ENCODE data around the gene CDR2.
"Not testable (repeated sequence)": the region's sequence is repeated elsewhere in the genome, so short reads cannot be mapped to it uniquely, and the experiment has no call there.

Gene CDR2

DNA sequence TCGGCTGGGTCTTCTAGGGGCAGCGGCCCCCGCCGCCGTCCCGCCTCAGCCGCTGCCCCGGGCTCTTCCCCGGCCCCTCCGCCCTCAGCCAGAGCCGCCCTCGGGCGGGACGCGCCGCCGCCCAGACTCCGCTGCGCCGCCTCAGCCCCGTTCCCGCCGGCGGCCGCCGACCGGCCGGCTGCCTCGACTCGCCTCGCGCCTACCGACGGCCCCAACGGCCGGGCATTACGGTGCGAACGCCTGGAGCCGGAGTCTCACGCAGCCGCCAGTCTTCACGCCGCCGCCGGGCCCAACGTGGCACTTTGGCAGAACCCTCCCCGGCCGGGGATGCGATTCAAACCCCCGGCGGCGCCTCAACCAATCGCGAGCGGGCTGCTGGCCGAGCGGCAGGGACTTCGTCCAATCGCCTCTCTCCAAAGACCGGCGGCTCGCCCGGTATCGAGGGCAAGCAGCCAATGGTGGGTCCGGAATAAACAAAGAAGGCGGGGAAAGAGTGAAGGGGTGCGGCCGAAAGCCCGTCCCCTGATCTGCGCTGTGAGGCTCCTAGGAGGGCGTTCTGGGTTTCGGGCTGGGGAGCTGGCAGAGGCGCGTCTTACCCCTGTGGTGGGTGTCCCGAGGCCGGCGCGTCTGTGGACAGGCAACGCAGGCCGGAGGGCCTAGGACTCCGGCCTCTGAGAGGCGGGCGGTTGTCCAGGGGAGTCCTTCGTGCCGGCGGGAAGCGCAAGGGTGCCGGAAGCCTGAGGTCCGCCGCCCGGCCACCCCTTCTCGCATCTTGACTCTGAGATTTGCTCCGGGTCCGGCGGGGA is at the start of gene CDR2:
TSS of gene CDR2 (minus strand) at position 309 of the 806 bp plus-strand sequence. CDS start 310 bp downstream, outside the sequence.
- peak; percentile 97 for DNase-seq

GRCh38 chr16:22423716-22424115 is 49.3 kb upstream of the CDR2 start:
- DNase-seq: no peak

- DNase-seq: no peak
These were observed 46.7 kb upstream of the CDR2 start for GRCh38 chr16:22421136-22421535.

- no peak for DNase-seq
These were observed 46.3 kb upstream of the CDR2 start for GRCh38 chr16:22420606-22421135.

- no peak for DNase-seq
These were observed 45.5 kb upstream of the CDR2 start for GRCh38 chr16:22419908-22420307.

DNA sequence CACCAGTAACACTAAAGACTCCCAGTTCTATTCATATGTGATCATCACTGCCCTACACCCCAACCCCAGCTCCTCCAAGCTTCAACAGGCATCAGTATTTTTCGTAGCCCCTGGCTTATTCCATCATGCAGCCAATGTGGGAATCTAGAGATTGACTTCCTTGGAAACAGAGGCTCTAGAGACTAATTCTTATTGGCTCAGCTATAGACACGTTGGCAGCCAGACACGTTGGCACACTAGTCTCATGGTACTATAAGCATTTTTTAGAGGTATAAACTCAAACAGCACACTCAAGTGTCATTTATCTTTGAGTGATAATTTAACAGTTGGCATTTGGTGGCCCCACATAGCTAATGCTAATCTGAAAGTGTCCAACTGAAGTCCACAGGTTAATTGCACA is 44.4 kb upstream of the CDR2 start:
- DNase-seq: no peak

DNA sequence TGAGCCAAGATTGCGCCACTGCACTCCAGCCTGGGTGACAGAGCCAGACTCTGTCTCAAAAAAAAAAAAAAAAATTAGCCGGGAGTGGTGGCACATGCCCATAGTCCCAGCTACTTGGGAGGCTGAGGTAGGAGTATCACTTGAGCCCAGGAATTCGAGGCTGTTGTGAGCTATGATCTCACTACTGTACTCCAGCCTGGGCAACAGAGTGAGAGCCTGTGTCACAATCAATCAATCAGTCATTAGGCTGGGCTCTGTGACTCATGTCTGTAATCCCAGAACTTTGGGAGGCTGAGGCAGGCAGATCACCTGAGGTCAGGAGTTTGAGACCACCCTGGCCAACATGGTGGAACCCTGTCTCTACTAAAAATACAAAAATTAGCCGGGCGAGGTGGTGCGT is 43.4 kb upstream of the CDR2 start:
- not testable (repeated sequence) for DNase-seq

- DNase-seq: no peak
These were observed 42.6 kb upstream of the CDR2 start for GRCh38 chr16:22417019-22417418.

GRCh38 chr16:22413819-22414218 is 39.4 kb upstream of the CDR2 start:
- no peak for DNase-seq

DNA sequence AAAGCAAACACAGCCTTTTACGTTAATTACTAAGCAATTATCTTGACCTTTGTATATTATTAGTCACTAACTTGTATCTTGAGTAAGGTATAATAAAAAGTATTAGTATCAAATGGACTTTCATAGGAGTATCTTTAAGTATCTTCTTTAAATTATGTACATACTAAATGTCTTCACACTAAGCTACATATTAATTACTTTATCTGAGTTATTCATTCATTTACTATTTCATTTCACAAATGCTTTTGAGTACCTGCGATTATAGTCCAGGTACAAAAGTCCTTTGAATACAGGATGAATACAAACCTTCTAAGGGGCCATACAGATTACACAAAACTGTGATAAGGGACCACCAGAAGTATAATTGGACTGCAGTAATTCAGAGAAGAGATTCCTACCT is 33.1 kb upstream of the CDR2 start:
- no peak for DNase-seq

GRCh38 chr16:22402191-22402590 is 27.8 kb upstream of the CDR2 start:
- DNase-seq: no peak

GRCh38 chr16:22400900-22401299 is 26.5 kb upstream of the CDR2 start:
- DNase-seq: no peak

DNA sequence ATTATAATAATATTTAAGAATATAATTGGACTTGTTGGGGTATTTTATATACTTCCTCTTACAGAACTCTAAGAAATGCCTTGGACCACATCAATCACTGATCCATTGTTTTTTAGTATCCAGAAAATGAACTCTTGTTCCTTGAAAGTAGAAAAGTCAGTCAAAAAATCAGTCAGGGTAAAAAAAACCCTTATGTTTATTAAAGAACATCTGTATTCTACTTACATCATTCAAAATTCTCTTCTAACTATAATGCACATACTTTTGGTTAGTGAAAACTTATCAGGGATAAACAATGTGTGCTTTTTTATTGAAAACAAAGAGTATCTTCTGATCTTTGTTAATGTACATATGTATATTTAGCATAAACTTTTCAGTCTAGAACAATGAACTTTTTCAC is 23.5 kb upstream of the CDR2 start:
- DNase-seq: no peak

GRCh38 chr16:22397464-22397863 is 23.0 kb upstream of the CDR2 start:
- DNase-seq: no peak

- no peak for DNase-seq
These were observed 21.5 kb upstream of the CDR2 start for GRCh38 chr16:22395960-22396359.

- DNase-seq: no peak
These were observed 19.7 kb upstream of the CDR2 start for GRCh38 chr16:22394121-22394520.

DNA sequence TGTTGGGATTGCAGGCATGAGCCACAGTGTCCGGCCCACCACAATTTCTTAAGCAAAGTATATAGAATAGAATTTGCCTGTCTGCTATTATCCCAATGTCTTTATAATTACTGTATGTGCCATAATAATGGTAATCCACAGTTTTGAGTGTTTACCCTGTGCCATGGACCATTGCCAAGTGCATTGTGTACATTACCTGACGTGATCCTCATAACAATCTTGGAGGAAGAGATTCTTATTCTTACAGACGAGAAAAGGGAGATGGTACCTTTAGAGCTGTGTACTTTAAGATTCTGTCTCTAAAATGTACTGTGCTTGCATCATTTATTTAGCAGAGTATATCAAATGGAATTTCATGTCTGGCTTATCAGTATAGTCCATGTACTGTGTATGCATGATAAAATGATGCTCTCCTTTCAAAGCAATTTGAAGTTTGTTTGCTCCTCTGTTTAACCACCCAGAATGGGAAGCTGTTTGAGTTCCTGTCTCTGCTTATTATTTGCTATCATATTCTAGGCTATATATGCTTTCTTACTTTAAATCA is 13.8 kb upstream of the CDR2 start:
- DNase-seq: no peak

- no peak for DNase-seq
These were observed 12.6 kb upstream of the CDR2 start for GRCh38 chr16:22386976-22387375.

DNA sequence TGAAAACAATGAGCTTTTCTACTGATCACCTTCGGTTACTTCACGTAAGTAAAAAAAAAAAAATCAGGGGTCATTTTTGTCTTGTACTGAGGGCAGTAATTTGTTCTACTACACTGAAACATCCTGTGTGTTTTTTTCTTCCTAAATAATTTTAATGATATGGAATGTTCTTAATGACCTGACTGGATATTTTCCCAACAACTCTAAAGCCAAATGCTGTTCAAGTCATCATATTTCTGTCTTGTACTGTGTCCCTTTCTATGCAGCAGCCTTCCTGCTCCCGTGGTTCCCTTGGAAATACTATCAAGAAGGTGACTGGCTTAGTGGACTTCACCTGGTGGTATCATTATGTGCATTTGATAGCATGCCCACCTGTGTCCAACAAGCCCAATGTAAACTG is 10.8 kb upstream of the CDR2 start:
- DNase-seq: no peak

DNA sequence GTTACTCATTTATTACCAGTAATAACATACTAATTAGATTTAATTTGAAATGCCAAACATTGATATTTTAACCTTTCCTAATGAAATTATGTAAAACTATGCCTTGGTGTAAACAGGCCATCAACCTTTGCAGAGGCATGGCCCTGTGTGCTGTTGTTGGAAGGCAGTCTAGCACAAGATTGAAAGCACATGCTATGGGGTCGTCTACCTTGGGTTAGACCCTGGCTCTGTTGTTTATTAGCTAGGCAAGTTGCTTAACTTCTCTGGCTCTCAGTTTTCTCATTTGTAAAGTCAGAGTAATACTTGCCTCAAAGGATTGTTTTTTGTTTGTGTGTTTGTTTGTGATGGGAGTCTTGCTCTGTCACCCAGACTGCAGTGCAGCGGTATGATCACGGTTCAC is 9.4 kb upstream of the CDR2 start:
- DNase-seq: no peak

DNA sequence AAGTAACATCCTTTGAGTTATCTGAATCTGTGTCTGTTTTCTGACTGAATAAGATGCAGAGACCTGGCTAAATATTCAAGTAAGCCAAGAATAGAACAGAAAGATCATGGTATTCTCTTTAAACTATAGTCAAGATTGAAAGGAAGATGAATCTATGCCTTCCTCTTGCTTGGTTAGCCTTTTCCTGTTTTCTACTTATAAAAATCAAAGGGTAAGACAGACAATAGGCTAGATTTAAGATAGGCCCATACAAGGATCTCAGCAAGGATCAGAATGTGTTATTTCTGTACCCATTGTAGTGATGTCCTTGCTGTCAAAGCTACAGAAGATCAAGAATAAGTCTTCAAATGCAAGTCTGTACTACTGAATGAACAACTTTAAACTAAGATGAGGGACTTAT is 7.0 kb upstream of the CDR2 start:
- no peak for DNase-seq

GRCh38 chr16:22380529-22380928 is 6.1 kb upstream of the CDR2 start:
- no peak for DNase-seq

DNA sequence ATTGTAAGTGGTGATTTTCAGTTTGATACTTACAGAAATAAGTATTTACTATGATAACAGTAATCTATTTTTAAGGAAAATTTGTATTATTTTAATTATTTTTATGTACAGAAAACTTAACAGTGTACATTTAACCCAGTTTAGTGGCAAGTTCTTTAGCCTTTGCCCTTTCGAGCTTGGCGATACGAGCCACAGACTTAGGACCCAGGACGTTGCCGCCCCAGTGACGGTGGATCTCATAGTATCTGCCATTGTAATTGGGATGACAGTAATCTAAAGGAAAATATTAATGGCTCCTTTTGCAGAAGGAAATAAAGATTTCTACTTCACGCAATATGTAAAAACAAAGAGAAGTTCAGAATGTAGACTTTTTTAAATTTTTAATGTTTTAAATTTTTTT is 5.2 kb upstream of the CDR2 start:
- no peak for DNase-seq

DNA sequence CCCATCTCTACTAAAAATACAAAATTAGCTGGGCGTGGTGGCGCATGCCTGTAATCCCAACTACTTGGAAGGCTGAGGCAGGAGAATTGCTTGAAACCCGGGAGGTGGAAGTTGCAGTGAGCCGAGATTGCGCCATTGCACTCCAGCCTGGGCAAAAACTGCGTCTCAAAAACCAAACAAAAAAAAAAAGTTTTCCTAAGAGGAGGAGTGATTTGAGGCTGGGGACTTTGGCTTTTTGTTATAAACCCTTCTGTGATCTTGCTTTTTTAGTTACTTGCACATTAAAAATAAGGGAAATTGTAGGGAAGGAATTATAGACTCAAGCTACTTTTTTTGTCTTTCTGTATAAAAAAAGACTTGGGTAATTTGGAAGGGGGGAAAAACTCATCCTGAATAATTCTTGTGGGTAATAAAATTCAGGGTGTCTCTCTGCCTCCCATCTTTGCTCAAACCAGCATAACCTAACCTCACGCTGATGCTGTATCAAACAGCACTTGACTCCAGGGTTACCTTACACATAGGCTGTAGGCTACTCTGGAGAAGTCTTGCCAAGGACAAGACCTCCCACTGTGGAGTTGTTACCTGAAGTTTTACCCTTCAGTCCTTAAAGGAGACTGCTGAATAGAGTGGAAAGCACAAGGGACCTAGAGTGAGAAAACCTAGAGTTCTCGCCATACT is 1.7 kb upstream of the CDR2 start:
- DNase-seq: no peak

Measured in NCI-H2029 (cell line).